Cardiac muscle cell (in vitro differentiated cells and primary cell): ENCODE results near the gene TMC5. TPM values are rescaled to one million over a fixed set of nuclear protein-coding genes. Genes with fewer than 3 reads are reported as not detected.

Experiments used
- DNase-seq, 2 donors: peaks; one replicate each; pipeline versions ENCODE4 v3.0.0 to v3.0.0-alpha.2; 2010 to 2017; ENCODE audit warnings: low read depth in 1 of 2, low spot score in 1 of 2
- H3K27ac ChIP-seq: fragments of 200-600 bp; sonication (generic); 2 replicates; pipeline ENCODE4 v1.5.1; 2016
- H3K27me3 ChIP-seq: fragments of 200-600 bp; sonication (generic); 2 replicates; pipeline ENCODE4 v1.6.0; 2016; ENCODE audit warnings: control low read depth
- H3K36me3 ChIP-seq: fragments of 200-600 bp; sonication (generic); 2 replicates; pipeline ENCODE4 v1.5.1; 2016; ENCODE audit warnings: control low read depth
- H3K4me1 ChIP-seq: fragments of 200-600 bp; sonication (generic); 2 replicates; pipeline ENCODE4 v1.8.1; 2017; ENCODE audit warnings: low read depth, mild to moderate bottlenecking, mixed run types
- H3K4me3 ChIP-seq: fragments of 200-600 bp; sonication (generic); 2 replicates; pipeline ENCODE4 v1.5.1; 2016; ENCODE audit warnings: mild to moderate bottlenecking
- H3K9me3 ChIP-seq: fragments of 200-600 bp; sonication (generic); 2 replicates; pipeline ENCODE4 v1.5.1; 2017; ENCODE audit warnings: low read depth, mild to moderate bottlenecking, control low read depth
- polyA plus RNA-seq: library from polyadenylated mRNA; unstranded; fragments of >200 nt; fragmentation: Nextera tagmentation; extraction: Ambion mirVana; gene quantifications from 2 replicates; pipeline ENCODE4 v1.2.1, GENCODE V29; 2016
- total RNA-seq: library from RNA; depleted of rRNA; stranded (reverse); fragments of >200 nt; gene quantifications from 2 replicates; pipeline ENCODE4 v1.2.3, GENCODE V29; 2016
- TF ChIP-seq, protein P1 (sequence below): IDR thresholded peaks from 2 replicates; pipeline ENCODE4 v1.5.1; 2012; ENCODE audit warnings: low read depth, mild to moderate bottlenecking, low read length

Gene TMC5
- total and polyA plus RNA-seq, 2 experiments from 2014 or later, result 0.21 TPM; not detected in 1

DNA sequence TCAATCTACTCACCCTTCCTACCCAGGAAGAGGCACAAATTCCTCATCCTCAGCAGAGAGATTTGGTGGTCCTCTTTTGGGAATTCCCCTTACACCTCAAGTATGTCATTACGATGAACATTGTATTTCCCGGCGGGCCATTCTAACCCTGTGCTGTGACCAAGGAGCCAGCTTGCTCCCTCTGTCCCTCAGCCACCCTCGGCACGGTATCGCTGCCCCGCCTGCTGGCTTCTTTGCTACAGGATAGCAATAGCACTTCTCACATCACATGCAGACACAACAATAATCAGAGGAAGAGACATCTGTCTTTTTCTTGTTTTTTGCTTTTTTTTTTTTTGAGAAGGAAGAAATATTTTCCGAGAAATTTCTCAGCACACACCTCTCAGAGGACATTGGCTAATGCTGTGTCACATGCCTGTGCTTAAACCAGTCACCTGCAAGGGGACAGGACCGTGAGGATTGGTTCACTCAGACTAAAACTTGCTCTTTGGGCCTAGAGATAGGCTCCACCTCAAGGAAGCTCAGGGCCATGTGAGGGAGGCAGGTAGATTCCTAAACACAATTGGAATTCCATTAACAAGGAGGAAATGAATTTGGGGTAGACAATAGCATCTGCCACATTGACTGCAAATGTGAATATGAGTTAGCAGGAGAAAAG is 41.2 kb downstream of the TMC5 start:
- TF ChIP-seq, protein P1, sequence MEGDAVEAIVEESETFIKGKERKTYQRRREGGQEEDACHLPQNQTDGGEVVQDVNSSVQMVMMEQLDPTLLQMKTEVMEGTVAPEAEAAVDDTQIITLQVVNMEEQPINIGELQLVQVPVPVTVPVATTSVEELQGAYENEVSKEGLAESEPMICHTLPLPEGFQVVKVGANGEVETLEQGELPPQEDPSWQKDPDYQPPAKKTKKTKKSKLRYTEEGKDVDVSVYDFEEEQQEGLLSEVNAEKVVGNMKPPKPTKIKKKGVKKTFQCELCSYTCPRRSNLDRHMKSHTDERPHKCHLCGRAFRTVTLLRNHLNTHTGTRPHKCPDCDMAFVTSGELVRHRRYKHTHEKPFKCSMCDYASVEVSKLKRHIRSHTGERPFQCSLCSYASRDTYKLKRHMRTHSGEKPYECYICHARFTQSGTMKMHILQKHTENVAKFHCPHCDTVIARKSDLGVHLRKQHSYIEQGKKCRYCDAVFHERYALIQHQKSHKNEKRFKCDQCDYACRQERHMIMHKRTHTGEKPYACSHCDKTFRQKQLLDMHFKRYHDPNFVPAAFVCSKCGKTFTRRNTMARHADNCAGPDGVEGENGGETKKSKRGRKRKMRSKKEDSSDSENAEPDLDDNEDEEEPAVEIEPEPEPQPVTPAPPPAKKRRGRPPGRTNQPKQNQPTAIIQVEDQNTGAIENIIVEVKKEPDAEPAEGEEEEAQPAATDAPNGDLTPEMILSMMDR, result no peak
- Histone ChIP-seq H3K4me3 (no peak overlapping the region), H3K27ac (no peak overlapping the region), H3K4me1 (no peaks in the 10 kb centered on the region), H3K9me3 (no peaks in the 10 kb centered on the region), H3K36me3 (no peaks in the 10 kb centered on the region), H3K27me3 (no peaks in the 10 kb centered on the region)
- no peak for DNase-seq

GRCh38 chr16:19460397-19460796 is 42.7 kb downstream of the TMC5 start:
- TF ChIP-seq, protein P1, result no peak
- Histone ChIP-seq H3K27me3 (no peaks in the 10 kb centered on the region), H3K4me3 (no peak overlapping the region), H3K27ac (no peak overlapping the region), H3K9me3 (no peaks in the 10 kb centered on the region), H3K4me1 (no peaks in the 10 kb centered on the region), H3K36me3 (no peaks in the 10 kb centered on the region)
- DNase-seq, result no peak

GRCh38 chr16:19463468-19464315 is 46.0 kb downstream of the TMC5 start:
- Histone ChIP-seq H3K4me1 (no peaks in the 10 kb centered on the region), H3K36me3 (no peaks in the 10 kb centered on the region), H3K4me3 (no peak overlapping the region), H3K27ac (no peak overlapping the region), H3K9me3 (no peaks in the 10 kb centered on the region), H3K27me3 (no peaks in the 10 kb centered on the region)
- no peak for DNase-seq
- TF ChIP-seq, protein P1, result no peak

DNA sequence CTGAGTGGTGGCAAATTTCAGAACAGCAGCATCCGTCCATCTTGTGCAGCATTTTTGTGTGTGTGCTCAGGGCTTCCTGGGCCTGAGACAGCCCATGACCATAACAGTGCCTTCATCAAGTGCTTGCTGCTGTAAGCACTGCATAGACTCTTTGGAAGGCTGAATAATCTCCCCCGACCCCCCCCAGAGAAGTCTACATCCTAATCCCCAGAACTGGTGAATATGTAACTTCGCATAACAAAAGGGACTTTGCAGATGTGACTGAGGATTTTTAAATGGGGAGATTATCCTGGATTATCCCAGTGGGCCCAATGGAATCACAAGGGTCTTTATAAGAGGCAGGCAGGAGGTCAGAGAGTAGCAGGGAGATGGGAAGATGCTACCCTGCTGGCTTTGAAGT is 50.6 kb downstream of the TMC5 start:
- TF ChIP-seq, protein P1, result no peak
- no peak overlapping the region for H3K4me3 ChIP-seq
- no peaks in the 10 kb centered on the region for H3K4me1 ChIP-seq
- no peaks in the 10 kb centered on the region for H3K9me3 ChIP-seq
- no peak for DNase-seq
- no peak overlapping the region for H3K27ac ChIP-seq
- H3K36me3 ChIP-seq, result no peaks in the 10 kb centered on the region
- H3K27me3 ChIP-seq, result no peaks in the 10 kb centered on the region

GRCh38 chr16:19472482-19472881 is 54.8 kb downstream of the TMC5 start:
- no peak for DNase-seq
- H3K4me1 ChIP-seq, result no peaks in the 10 kb centered on the region
- H3K27me3 ChIP-seq, result no peaks in the 10 kb centered on the region
- H3K9me3 ChIP-seq, result no peaks in the 10 kb centered on the region
- TF ChIP-seq, protein P1, result no peak
- H3K27ac ChIP-seq, result no peak overlapping the region
- H3K4me3 ChIP-seq, result no peak overlapping the region
- H3K36me3 ChIP-seq, result no peaks in the 10 kb centered on the region
